OCI-LY7 (cell line): Measurements from ENCODE around the gene ANXA3. TPM values are rescaled to one million over a fixed set of nuclear protein-coding genes. Genes with fewer than 3 reads are reported as not detected.

ENCODE experiments used
- BruUV-seq: library from RNA; stranded (reverse); fragments of 400-500 nt; replicated peaks from 2 replicates; lab custom pipeline; 2021; lab: Mats Ljungman, UMichigan
- CTCF ChIA-PET: fragments of 300-600 bp; sonication (Branson Sonifier 250); formaldehyde crosslinking; loops from one replicate; lab custom pipeline; 2022; ENCODE audit warnings: antibody characterized with exemption; ENCODE audit not compliant: unreplicated experiment; lab: Charles Lee
- POLR2A ChIA-PET: fragments of 300-600 bp; sonication (Branson Sonifier 250); formaldehyde crosslinking; loops from one replicate; lab custom pipeline; 2022; ENCODE audit warnings: antibody characterized with exemption; lab: Charles Lee
- DNase-seq: peaks from one replicate; pipeline ENCODE4 v3.0.0-alpha.2; 2015; ENCODE audit warnings: low spot score
- H2AFZ ChIP-seq: fragments of 200-600 bp; sonication (generic), shearing (Covaris generic); 2 replicates; pipeline ENCODE4 v1.6.1; 2014; ENCODE audit warnings: mild to moderate bottlenecking, antibody characterized with exemption, low read length, moderate library complexity
- H3K27ac ChIP-seq: fragments of 200-600 bp; sonication (generic); 2 replicates; pipeline ENCODE4 v1.5.1; 2014; ENCODE audit warnings: mixed run types, low read depth, mild to moderate bottlenecking, moderate library complexity, low read length, inconsistent platforms; ENCODE audit not compliant: poor library complexity, severe bottlenecking
- H3K36me3 ChIP-seq: fragments of 200-600 bp; sonication (generic); 2 replicates; pipeline ENCODE4 v1.6.1; 2014; ENCODE audit warnings: mild to moderate bottlenecking, antibody characterized with exemption, low read length, moderate library complexity, mixed read lengths; ENCODE audit not compliant: insufficient read depth
- H3K4me1 ChIP-seq: fragments of 200-600 bp; sonication (generic); 2 replicates; pipeline ENCODE4 v1.5.1; 2014; ENCODE audit warnings: mild to moderate bottlenecking, low read length; ENCODE audit not compliant: insufficient read depth, poor library complexity, severe bottlenecking
- H3K4me2 ChIP-seq: fragments of 200-600 bp; sonication (generic); 2 replicates; pipeline ENCODE4 v1.6.1; 2014; ENCODE audit warnings: mild to moderate bottlenecking, low read length
- H3K4me3 ChIP-seq: fragments of 200-600 bp; sonication (generic); 2 replicates; pipeline ENCODE4 v1.5.1; 2014; ENCODE audit warnings: mild to moderate bottlenecking, low read depth, low read length; ENCODE audit not compliant: poor library complexity, severe bottlenecking
- H3K79me2 ChIP-seq: fragments of 200-600 bp; sonication (generic); 2 replicates; pipeline ENCODE4 v1.6.1; 2016; ENCODE audit warnings: low read depth, mild to moderate bottlenecking, low read length, moderate library complexity, mixed read lengths; ENCODE audit not compliant: insufficient read depth
- H3K9me2 ChIP-seq: fragments of 200-600 bp; sonication (generic); 2 replicates; pipeline ENCODE4 v1.6.1; 2016; ENCODE audit warnings: mild to moderate bottlenecking, low read length, mixed read lengths; ENCODE audit not compliant: insufficient read depth
- H3K9me3 ChIP-seq: fragments of 200-600 bp; sonication (generic); 2 replicates; pipeline ENCODE4 v1.6.1; 2014; ENCODE audit warnings: mild to moderate bottlenecking, mixed run types, low read length, mixed read lengths
- H4K20me1 ChIP-seq: fragments of 200-600 bp; sonication (generic); 2 replicates; pipeline ENCODE4 v1.6.1; 2014; ENCODE audit warnings: mild to moderate bottlenecking, antibody characterized with exemption, low read length, moderate library complexity, mixed read lengths; ENCODE audit not compliant: insufficient read depth
- CTCF ChIP-seq: fragments of 200-600 bp; sonication (generic); conservative IDR thresholded peaks from 2 replicates; pipeline ENCODE4 v1.5.1; 2014; ENCODE audit warnings: mild to moderate bottlenecking, antibody characterized with exemption, low read length, moderate library complexity, mixed read lengths
- EZH2phosphoT487 ChIP-seq: fragments of 200-600 bp; sonication (generic); IDR thresholded peaks from 2 replicates; pipeline ENCODE4 v1.6.1; 2018; ENCODE audit warnings: low read depth, borderline replicate concordance, mild to moderate bottlenecking, mixed run types, antibody characterized with exemption, low read length, moderate library complexity, mixed read lengths
- intact Hi-C: fragments of 100-400 bp; cut with micrococcal nuclease; formaldehyde crosslinking; loops from one replicate; pipeline ENCODE4 v1.10.0; 2022; ENCODE audit not compliant: unreplicated experiment
- total RNA-seq, 2 experiments: library from RNA; depleted of rRNA in 1 of 2; stranded (reverse); fragments of >200 nt in 1 of 2; shearing (Covaris generic) in 1 of 2; gene quantifications; 2 replicates each; pipeline ENCODE4 v1.2.3, GENCODE V29; 2014 to 2022

ANXA3 gene
- total RNA-seq, 2 experiments from 2014 or later, result not detected

- no peak for DNase-seq
- Histone ChIP-seq H3K9me3 (no peaks in the 10 kb centered on the region), H3K79me2 (no peaks in the 10 kb centered on the region), H3K4me3 (no peak overlapping the region), H3K36me3 (no peaks in the 10 kb centered on the region), H2AFZ (no peak overlapping the region), H3K9me2 (no peaks in the 10 kb centered on the region), H4K20me1 (no peaks in the 10 kb centered on the region), H3K27ac (no peak overlapping the region), H3K4me1 (no peaks in the 10 kb centered on the region), H3K4me2 (no peak overlapping the region)
- CTCF ChIA-PET, result no interaction called here
- BruUV-seq, result no TSS peak
- no peak for TF ChIP-seq CTCF
- no peak for TF ChIP-seq EZH2phosphoT487
- intact Hi-C loops, result no loop called here
- POLR2A ChIA-PET, result no interaction called here
Observed at GRCh38 chr4:78533854-78534253, 17.7 kb upstream of the ANXA3 start.

DNA sequence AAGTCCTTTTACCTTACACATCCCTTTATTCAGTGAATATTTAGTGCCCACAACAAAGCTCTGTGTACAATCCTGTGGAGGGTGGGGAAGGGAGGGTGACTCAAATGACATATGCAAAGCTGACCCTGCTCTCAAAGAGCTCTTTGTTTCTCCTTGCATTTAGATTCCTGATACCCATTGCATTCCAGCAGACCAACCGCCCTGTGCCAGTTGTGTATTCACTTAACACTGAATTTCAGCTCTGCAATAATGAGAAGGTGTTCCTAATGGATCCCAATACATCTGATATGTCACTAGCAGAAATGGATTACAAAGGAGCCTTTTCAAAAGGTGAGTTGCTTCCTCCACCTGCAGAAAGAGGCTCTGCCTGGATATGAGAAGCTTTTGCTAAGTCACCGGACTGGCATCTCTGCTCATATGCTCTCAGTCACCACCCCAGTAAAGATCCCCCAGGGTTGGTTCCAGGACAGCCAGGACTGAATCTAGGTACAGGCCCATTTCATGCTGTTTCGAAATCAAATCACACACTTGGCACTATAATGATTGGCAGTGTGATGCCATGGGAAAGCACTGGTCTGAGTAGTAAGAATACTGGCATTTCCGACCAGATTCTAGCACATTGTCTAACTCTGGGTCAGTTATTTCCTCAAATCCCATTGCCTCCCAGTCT, 17.1 kb upstream of the ANXA3 start:
- DNase-seq, result no peak

More for the DNA sequence above, 17.1 kb upstream of the ANXA3 start:
- ChIA-PET CTCF (no interaction called here), POLR2A (interaction anchor here (1.0 kb wide), 1 partner anchor 369 kb away, joined by 3 read pairs; no protein-coding TSS in a partner anchor)
- intact Hi-C loops, result no loop called here
- no peak for TF ChIP-seq CTCF
- TF ChIP-seq EZH2phosphoT487, result no peak
- no TSS peak for BruUV-seq
- H3K36me3 ChIP-seq, result no peaks in the 10 kb centered on the region
- H3K27ac ChIP-seq, result no peak overlapping the region
- H3K4me1 ChIP-seq, result no peaks in the 10 kb centered on the region
- H3K4me3 ChIP-seq, result no peak overlapping the region
- no peaks in the 10 kb centered on the region for H3K9me2 ChIP-seq
- H4K20me1 ChIP-seq, result no peaks in the 10 kb centered on the region
- no peak overlapping the region for H3K4me2 ChIP-seq
- no peaks in the 10 kb centered on the region for H3K9me3 ChIP-seq
- no peaks in the 10 kb centered on the region for H3K79me2 ChIP-seq
- no peak overlapping the region for H2AFZ ChIP-seq
